Measurements from ENCODE around the gene RNF43. TPM values are rescaled to one million over a fixed set of nuclear protein-coding genes. Genes with fewer than 3 reads are reported as not detected.
"Not testable (repeated sequence)": the region's sequence is repeated elsewhere in the genome, so short reads cannot be mapped to it uniquely, and the experiment has no call there.

Gene RNF43
- total RNA-seq, 3 donors from 2014 or later: 0.43 to 0.92 (median 0.73) TPM

DNA sequence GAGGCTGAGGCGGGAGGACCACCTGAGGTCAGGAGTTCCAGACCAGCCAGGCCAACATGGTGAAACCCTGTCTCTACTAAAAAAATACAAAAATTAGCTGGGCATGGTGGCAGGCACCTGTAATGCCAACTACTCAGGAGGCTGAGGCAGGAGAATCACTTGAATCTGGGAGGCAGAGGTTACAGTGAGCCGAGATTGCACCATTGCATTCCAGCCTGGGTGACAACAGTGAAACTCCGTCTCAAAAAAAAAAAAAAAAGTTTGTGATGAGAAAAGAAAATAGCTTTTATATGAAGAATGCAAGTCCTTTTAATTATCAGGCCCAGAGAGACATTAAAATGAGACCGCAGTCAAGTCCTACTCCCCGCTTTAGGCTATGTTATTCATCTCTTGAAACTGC is 19.9 kb downstream of the RNF43 start:
- DNase-seq; H3K4me1 Mint-ChIP-seq (ENCODE audit: low read depth); ATAC-seq; H3K9me3 Mint-ChIP-seq; H3K4me3 Mint-ChIP-seq; H3K36me3 Mint-ChIP-seq (ENCODE audit: insufficient read depth); H3K27me3 Mint-ChIP-seq (ENCODE audit: low read depth): not testable (repeated sequence)

DNA sequence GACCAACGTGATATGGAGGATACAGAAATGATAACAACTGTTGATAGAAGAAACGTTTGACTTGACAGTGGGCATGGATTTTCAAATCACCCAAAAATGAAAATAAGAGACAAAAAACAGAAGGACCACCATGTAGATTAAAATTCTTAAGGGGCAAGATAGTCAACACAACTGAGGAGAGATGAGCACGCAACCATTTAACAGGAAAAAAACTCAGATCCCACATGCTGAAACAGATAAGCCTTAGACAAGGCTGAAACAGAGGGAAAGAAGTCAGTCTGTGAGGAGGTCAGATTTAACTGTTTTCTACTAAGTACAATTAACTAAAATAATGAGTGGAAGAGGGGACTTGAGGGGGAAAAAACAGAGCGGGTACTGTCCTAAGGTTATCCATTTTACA is 21.2 kb downstream of the RNF43 start:
- Mint-ChIP-seq H3K27me3 (ENCODE audit: low read depth) (no peaks in the 10 kb centered on the region), H3K9me3 (no peaks in the 10 kb centered on the region), H3K4me1 (ENCODE audit: low read depth) (no peaks in the 10 kb centered on the region), H3K4me3 (no peak overlapping the region), H3K36me3 (ENCODE audit: insufficient read depth) (no peaks in the 10 kb centered on the region)
- ATAC-seq (no peak), DNase-seq (no peak)

DNA sequence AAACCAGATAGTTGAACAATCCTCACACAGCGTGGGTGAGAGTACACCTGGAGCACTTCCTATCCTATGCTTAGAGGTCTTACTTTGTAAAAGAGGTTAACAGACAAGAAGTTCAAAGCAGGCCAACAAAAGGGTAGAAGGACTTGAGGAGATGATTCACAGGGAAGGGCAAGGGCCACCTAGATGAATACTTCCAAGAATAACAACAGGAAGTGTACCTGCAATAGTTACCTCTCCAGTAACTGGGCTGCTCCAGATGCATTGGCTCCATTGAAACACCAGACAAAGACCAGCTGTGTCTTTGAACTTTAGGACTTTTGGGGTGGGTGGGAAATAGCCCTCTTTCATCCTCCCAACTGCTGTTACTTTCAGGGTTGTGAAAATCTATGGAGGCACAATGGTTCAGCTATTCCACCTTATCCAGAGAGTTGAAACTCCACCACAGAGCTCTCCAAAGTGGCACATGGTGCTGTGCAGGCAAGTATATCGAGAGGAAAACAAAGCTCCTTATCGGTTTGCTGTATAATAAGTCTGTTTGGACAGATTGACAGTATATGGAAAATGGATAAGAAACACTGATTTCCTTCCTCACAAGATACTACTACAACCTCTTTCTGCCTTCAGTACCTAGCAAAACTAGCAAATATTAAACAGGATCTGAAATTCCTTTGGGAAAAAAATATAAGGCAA is 22.7 kb downstream of the RNF43 start:
- no peaks in the 10 kb centered on the region for H3K9me3 Mint-ChIP-seq
- no peak overlapping the region for H3K4me3 Mint-ChIP-seq
- H3K36me3 Mint-ChIP-seq (ENCODE audit: insufficient read depth): no peaks in the 10 kb centered on the region
- no peaks in the 10 kb centered on the region for H3K4me1 Mint-ChIP-seq (ENCODE audit: low read depth)
- no peak for ATAC-seq
- DNase-seq: no peak
- H3K27me3 Mint-ChIP-seq (ENCODE audit: low read depth): no peaks in the 10 kb centered on the region

DNA sequence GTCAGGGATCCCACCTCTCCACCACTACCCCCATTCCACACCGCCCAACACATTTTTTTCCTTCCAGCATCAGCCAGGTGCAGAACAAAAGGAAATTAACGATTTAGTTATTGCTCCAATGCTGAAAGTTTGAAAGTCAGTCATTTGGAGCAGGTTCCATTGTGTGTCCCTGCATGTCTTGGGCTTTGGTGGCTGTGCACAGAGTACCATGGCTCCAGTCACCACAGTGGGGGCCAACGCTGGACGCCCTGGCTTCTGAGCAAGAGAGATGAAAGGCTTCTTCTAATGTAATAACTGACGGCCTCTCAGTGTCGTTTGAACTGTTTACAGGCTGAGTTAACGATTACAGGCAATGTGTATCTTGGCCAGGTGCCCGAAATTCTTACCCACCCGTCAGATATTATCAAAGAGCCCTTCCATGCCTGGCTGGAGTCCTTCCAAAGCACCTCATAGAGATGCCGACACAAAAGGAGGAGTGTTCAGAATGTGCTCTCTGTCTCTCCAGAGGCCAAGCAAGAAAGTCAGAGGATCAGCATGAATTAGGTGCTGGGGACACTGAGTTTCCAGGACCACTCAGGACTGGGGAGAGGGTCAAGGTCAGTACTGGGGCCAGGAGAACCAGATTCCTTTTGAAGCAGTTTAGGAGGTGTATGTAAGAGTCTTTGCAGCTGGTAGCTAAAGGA is 25.9 kb downstream of the RNF43 start:
- H3K27me3 Mint-ChIP-seq (ENCODE audit: low read depth): no peaks in the 10 kb centered on the region
- peaks cover 5% of the 10 kb centered on the region for H3K4me1 Mint-ChIP-seq (ENCODE audit: low read depth)
- no peaks in the 10 kb centered on the region for H3K9me3 Mint-ChIP-seq
- H3K36me3 Mint-ChIP-seq (ENCODE audit: insufficient read depth): peaks cover 3% of the 10 kb centered on the region
- ATAC-seq: no peak
- H3K4me3 Mint-ChIP-seq: no peak overlapping the region
- no peak for DNase-seq

DNA sequence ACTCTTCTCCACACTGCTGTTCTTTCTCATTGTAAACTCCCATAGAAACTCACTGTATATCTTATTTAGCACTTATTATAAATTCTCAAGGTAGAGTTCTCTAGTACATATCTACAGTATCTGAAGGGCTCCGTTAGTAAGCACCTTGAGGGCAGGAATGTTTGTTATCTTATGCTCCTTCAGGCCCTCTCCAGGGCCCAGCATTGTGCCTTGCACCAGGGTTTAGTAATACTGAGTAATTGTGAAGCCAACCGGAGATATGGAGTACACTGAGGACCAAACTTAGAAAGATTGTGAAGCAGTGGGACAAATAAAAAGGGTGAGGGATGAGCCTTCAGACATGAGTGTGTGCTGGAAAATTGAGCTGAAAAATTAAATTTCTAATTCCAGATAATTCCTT is 26.4 kb downstream of the RNF43 start:
- Mint-ChIP-seq H3K4me3 (no peak overlapping the region), H3K36me3 (ENCODE audit: insufficient read depth) (peaks cover 3% of the 10 kb centered on the region), H3K4me1 (ENCODE audit: low read depth) (peaks cover 5% of the 10 kb centered on the region), H3K9me3 (no peaks in the 10 kb centered on the region), H3K27me3 (ENCODE audit: low read depth) (no peaks in the 10 kb centered on the region)
- ATAC-seq (no peak), DNase-seq (no peak)

DNA sequence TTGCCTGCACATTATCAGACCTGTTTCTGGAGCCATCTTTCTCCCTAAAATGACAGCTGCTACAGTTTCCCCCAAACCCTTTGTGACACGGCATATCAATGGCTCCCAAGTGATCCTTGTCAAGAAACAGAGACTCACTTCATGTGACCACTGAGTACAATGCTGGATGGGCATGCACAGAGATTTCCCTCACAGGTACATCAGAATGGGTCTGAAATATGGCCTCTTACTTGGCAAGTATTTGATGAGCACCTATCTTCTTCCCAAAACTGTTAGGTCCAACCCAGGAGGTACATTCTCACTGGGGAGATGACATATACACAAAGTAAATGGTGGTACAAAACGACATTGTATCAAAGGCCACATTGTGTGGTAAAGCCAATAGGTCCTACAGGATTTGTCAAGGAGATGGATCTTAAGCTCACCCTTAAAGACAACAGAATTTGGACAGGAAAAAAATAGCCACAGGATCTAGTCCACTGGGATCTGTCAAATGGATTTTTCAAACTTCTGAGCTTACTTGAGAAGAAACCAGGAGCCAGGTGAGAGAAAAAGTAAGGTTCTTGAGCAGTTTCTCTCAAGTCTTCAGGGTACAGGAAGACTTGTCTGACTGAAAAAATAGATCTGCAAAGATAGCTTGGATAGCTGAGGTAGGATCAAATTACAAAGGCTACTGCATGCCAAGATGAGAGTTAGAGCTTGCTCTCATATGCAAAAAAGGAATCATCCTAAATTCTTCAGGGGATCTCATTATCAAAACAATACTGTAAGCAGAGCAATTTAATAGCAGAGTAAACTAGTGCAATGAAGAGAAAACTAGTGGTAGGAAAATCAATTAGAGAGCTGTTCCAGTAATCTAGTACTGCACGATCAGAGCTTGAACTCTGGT is 28.8 kb downstream of the RNF43 start:
- H3K4me3 Mint-ChIP-seq: no peak overlapping the region
- H3K4me1 Mint-ChIP-seq (ENCODE audit: low read depth): peaks cover 8% of the 10 kb centered on the region
- H3K27me3 Mint-ChIP-seq (ENCODE audit: low read depth): no peaks in the 10 kb centered on the region
- DNase-seq (no peak), ATAC-seq (peak in 1 of 2 donors; percentile 7)
- no peaks in the 10 kb centered on the region for H3K9me3 Mint-ChIP-seq
- peaks cover 3% of the 10 kb centered on the region for H3K36me3 Mint-ChIP-seq (ENCODE audit: insufficient read depth)

DNA sequence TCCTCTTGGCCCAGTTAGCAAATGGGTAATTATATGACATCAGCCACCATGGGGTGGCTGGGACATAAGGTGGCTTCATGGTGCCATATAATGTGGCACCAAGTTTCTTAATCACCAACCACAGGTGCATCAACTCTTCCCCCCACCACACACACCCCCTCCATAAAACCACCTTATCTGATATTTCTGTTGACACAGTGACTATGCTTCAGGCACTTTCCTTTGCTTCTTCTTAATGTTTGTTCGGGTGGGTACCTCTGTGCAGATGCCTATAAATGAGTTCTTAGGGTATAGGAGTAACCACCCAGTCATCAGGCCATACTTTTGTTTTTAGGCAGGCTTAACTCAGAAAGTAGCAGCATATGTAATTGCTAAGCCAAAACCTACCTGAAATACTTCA is 29.5 kb downstream of the RNF43 start:
- no peaks in the 10 kb centered on the region for H3K27me3 Mint-ChIP-seq (ENCODE audit: low read depth)
- no peaks in the 10 kb centered on the region for H3K9me3 Mint-ChIP-seq
- peaks cover 3% of the 10 kb centered on the region for H3K36me3 Mint-ChIP-seq (ENCODE audit: insufficient read depth)
- DNase-seq (no peak), ATAC-seq (peak; percentile 70 to 77)
- peaks cover 12% of the 10 kb centered on the region for H3K4me1 Mint-ChIP-seq (ENCODE audit: low read depth)
- no peak overlapping the region for H3K4me3 Mint-ChIP-seq

DNA sequence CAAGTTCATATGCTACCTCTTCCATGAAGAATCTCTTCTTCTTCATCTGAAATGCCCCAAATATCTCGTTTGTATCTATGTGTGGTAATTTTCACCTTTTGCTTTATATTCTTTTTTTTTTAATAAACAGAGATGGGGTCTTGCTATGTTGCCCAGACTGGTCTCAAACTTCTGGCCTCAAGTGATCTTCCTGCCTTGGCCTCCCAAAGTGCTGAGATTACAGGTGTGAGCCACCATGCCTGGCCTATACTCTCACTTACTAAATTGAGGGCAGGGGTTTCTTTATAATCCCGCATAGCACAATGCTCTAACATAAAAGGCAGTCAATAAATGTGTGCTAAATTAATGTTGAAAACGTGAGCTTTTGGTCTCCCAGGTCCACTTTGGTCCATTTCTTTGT is 30.6 kb downstream of the RNF43 start:
- H3K27me3 Mint-ChIP-seq (ENCODE audit: low read depth): no peaks in the 10 kb centered on the region
- no peak for DNase-seq
- peaks cover 23% of the 10 kb centered on the region for H3K4me1 Mint-ChIP-seq (ENCODE audit: low read depth)
- H3K9me3 Mint-ChIP-seq: no peaks in the 10 kb centered on the region
- no peak for ATAC-seq
- H3K4me3 Mint-ChIP-seq: no peak overlapping the region
- H3K36me3 Mint-ChIP-seq (ENCODE audit: insufficient read depth): peaks cover 3% of the 10 kb centered on the region

DNA sequence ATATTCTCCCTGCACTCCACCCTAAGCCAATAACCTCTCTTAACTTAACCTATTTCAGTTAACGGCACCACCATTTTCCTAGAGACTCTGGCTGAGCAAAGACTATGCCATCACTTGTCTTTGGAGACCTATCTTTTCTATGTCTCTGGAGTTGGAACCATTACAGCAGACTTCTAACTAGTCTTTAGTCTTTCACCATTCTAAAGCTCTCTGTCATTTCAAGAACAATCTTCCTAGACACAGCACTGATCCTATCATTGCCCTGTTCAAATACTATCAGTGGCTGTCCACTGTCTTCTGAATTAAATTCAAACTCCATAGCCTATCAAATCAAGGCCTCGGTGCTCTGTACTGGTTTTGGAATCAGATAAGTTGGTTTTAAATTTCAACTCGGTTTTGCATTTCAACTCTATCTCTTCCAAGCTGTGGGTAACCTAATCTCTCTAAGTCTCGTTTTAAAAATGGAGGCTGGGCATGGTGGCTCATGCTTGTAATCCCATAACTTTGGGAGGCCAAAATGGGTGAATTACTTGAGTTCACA is 31.9 kb downstream of the RNF43 start:
- no peak for ATAC-seq
- Mint-ChIP-seq H3K4me3 (no peak overlapping the region), H3K4me1 (ENCODE audit: low read depth) (peaks cover 31% of the 10 kb centered on the region), H3K36me3 (ENCODE audit: insufficient read depth) (peaks cover 3% of the 10 kb centered on the region), H3K9me3 (no peaks in the 10 kb centered on the region), H3K27me3 (ENCODE audit: low read depth) (no peaks in the 10 kb centered on the region)
- DNase-seq: no peak

DNA sequence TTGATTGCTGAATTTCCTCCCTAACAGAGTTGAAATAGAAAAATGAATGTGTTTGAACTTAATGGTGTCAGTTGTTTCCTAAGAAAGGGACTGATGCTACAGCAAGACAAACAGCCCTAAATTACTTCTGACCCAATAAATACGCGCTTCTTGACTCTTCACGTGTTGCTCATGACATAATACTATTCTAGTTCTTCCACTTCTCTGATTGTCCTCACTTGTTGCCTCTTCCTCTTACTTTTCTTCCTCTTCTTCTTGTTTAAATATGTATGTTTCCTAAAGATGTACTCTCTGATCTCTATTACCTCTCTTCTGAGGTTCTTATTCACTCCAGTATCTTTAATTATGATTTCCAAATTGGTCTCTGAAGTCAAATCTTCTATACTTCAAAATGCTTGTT is 32.4 kb downstream of the RNF43 start:
- DNase-seq (no peak), ATAC-seq (no peak)
- H3K27me3 Mint-ChIP-seq (ENCODE audit: low read depth): no peaks in the 10 kb centered on the region
- H3K36me3 Mint-ChIP-seq (ENCODE audit: insufficient read depth): peaks cover 3% of the 10 kb centered on the region
- no peak overlapping the region for H3K4me3 Mint-ChIP-seq
- no peaks in the 10 kb centered on the region for H3K9me3 Mint-ChIP-seq
- peaks cover 36% of the 10 kb centered on the region for H3K4me1 Mint-ChIP-seq (ENCODE audit: low read depth)

DNA sequence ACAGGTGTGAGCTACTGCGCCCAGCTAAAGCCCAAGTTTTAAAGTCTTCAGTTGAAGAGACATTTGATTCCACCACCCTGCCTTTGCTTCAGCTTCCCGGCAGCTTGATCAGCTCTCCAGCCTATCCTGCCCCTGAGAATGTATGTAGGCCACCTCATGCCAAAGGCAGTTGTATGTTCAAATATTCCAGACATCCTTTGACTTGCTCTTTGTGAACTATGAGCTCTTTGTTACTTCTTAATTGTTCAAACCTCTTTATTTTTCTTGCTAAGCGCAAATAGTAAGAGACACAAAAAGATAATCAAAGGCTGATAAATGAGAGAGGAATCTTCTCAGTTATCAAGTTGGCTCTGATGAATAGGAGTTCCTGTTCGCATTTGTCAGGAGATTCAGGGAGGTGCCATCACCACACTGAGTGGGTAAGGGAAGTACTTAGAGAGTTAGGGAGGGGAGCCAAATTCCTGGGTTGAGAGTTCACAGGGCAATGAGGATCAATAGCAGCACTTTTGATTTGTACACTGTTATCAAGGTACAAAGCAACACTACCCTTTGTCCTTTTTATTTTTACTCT is 33.4 kb downstream of the RNF43 start:
- no peak for ATAC-seq
- peaks cover 3% of the 10 kb centered on the region for H3K36me3 Mint-ChIP-seq (ENCODE audit: insufficient read depth)
- DNase-seq: no peak

DNA sequence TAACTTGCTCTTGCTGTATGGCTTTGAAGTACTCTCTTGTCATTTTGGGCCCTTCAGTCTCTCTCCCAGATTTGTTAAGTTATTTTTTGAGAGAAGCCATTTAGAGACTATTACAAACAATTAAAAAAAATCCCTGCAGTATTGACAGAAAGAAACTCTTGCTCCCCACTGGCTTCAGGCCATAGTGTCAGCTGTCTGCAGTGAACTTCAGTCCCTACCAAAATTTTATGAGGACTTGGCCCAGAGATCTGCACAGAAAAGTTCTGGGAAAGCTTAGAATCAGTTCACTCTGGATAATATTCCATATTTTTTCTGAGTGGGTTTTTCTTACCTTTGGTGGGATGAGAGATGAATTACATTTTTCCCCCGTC is 34.5 kb downstream of the RNF43 start:
- peaks cover 2% of the 10 kb centered on the region for H3K36me3 Mint-ChIP-seq (ENCODE audit: insufficient read depth)
- DNase-seq (no peak), ATAC-seq (no peak)
- no peaks in the 10 kb centered on the region for H3K9me3 Mint-ChIP-seq
- H3K4me3 Mint-ChIP-seq: no peak overlapping the region
- H3K27me3 Mint-ChIP-seq (ENCODE audit: low read depth): no peaks in the 10 kb centered on the region
- H3K4me1 Mint-ChIP-seq (ENCODE audit: low read depth): peaks cover 52% of the 10 kb centered on the region

More for the DNA sequence above, 33.4 kb downstream of the RNF43 start:
- no peaks in the 10 kb centered on the region for H3K9me3 Mint-ChIP-seq
- no peaks in the 10 kb centered on the region for H3K27me3 Mint-ChIP-seq (ENCODE audit: low read depth)
- H3K4me1 Mint-ChIP-seq (ENCODE audit: low read depth): peaks cover 46% of the 10 kb centered on the region
- H3K4me3 Mint-ChIP-seq: no peak overlapping the region

DNA sequence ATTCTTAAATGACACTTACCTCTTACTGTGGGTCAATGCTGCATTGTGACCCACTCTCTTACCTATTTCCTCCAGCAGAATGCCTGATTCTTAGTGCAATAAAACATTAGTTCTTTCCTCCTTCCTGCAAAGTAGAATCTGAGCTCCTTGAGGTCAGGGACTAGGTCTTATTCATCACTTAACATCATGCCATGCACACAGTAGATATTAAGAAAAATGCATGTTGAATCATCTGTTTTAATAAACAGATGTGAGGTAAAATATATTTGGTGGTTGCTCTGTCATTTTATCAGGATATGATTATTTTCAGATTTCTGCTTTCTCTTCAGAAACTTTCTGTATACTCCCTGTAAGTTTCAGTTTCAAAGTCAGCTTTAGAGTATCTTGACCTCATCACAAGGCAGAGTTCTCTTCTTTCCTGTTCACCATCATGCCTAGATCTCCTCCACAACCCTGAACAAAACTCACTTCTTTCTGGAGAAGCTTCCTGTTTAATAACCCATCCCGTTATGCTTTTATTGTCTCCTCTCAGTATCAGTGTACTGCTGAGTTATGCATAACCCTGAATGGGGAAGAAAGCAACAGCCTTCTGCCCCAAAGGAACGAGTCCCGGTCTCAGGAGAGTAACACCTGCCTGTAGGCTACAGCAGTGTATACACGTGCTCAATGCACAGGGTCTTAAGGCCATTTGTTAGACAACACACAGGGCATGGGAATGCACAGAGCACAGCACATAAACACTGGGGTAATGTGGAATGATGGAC is 35.0 kb downstream of the RNF43 start:
- H3K4me3 Mint-ChIP-seq: no peak overlapping the region
- no peaks in the 10 kb centered on the region for H3K36me3 Mint-ChIP-seq (ENCODE audit: insufficient read depth)
- H3K4me1 Mint-ChIP-seq (ENCODE audit: low read depth): peaks cover 51% of the 10 kb centered on the region
- no peaks in the 10 kb centered on the region for H3K27me3 Mint-ChIP-seq (ENCODE audit: low read depth)
- no peak for DNase-seq
- no peaks in the 10 kb centered on the region for H3K9me3 Mint-ChIP-seq
- ATAC-seq: peak; percentile 80 to 89

Data from activated T-cell treated with anti-CD3 and anti-CD28 coated beads, Interleukin-2, amount 50 U/mL, for 4 hours (primary cell).